ENCODE measurements around the gene IFNAR2. TPM values are rescaled to one million over a fixed set of nuclear protein-coding genes. Genes with fewer than 3 reads are reported as not detected.

The IFNAR2 gene
- total RNA-seq, 2 experiments from 2014 or later: 16.6 to 19.4 TPM

DNA sequence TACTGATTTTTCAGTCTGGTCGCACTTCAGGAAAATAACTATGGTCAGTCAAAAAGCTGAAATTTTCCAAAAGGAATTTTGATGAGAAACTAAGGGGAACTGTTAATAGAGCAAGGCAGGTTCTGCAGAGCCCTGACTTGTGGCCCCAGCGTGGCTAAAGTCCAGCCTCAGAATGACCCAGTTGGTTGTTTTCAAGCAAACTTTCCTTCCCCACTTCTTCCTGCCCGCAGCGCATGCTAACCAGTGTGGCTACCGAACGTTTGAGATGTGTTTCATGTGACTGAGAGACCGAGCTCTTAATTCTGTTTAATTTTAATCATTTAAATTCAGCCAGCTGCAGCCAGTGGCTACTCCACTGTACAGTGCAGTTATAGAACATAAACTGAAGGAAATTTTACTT is 30.3 kb downstream of the IFNAR2 start:
- no peaks in the 10 kb centered on the region for H3K27me3 Mint-ChIP-seq (ENCODE audit: low read depth)
- no peak for DNase-seq
- intact Hi-C loops (cut with micrococcal nuclease): loop anchor here (2.0 kb wide), 1 partner anchor 65 kb away; the partner anchor contains the start of gene IFNAR1
- H3K4me1 Mint-ChIP-seq (ENCODE audit: low read depth): peaks cover 57% of the 10 kb centered on the region
- H3K4me3 Mint-ChIP-seq: no peak overlapping the region
- peaks cover 40% of the 10 kb centered on the region for H3K36me3 Mint-ChIP-seq (ENCODE audit: low read depth)
- H3K27ac Mint-ChIP-seq: no peak overlapping the region
- CTCF ChIA-PET: interaction anchor here (0.6 to 1.4 kb wide), 2 partner anchors 63 to 185 kb away, joined by 4 read pairs; no protein-coding TSS in a partner anchor
- peaks cover 10% of the 10 kb centered on the region for H3K9me3 Mint-ChIP-seq

DNA sequence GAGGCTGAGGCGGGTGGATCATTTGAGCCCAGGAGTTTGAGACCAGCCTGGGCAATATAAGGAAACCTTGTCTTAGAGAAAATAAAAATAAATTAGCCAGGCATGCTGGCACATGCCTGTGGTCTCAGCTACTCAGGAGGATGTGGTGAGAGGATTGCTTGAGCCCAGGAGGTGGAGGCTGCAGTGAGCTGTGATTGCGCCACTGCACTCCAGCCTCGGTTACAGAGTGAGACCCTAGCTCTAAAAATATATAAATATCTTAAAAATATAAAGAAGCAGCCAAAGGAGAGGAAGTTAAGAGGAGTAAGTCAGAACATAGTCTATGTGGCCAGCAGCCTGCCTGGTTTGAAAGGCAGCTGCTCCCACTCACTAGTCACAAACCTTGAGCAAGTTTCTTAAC is 31.9 kb downstream of the IFNAR2 start:
- Mint-ChIP-seq H3K4me3 (no peak overlapping the region), H3K36me3 (ENCODE audit: low read depth) (peaks cover 34% of the 10 kb centered on the region), H3K27me3 (ENCODE audit: low read depth) (no peaks in the 10 kb centered on the region), H3K27ac (no peak overlapping the region), H3K9me3 (peaks cover 9% of the 10 kb centered on the region), H3K4me1 (ENCODE audit: low read depth) (peaks cover 48% of the 10 kb centered on the region)
- DNase-seq: no peak
- CTCF ChIA-PET: interaction anchor here (0.6 to 1.1 kb wide), 3 partner anchors 24 to 344 kb away, joined by 3 to 4 read pairs (median 3); no protein-coding TSS in a partner anchor
- intact Hi-C loops (cut with micrococcal nuclease): no loop called here

DNA sequence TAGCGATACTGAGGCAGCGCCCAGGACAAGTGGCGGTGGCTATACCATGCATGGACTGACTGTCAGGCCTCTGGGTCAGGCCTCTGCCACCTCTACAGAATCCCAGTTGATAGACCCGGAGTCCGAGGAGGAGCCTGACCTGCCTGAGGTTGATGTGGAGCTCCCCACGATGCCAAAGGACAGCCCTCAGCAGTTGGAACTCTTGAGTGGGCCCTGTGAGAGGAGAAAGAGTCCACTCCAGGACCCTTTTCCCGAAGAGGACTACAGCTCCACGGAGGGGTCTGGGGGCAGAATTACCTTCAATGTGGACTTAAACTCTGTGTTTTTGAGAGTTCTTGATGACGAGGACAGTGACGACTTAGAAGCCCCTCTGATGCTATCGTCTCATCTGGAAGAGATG is 33.2 kb downstream of the IFNAR2 start:
- no peak for DNase-seq
- Mint-ChIP-seq H3K4me1 (ENCODE audit: low read depth) (peaks cover 50% of the 10 kb centered on the region), H3K27me3 (ENCODE audit: low read depth) (no peaks in the 10 kb centered on the region), H3K27ac (no peak overlapping the region), H3K9me3 (no peaks in the 10 kb centered on the region), H3K36me3 (ENCODE audit: low read depth) (peaks cover 28% of the 10 kb centered on the region), H3K4me3 (no peak overlapping the region)
- CTCF ChIA-PET: interaction anchor here (0.6 to 1.0 kb wide), 3 partner anchors 34 to 183 kb away, joined by 3 to 5 read pairs (median 4); no protein-coding TSS in a partner anchor
- intact Hi-C loops (cut with micrococcal nuclease): no loop called here

DNA sequence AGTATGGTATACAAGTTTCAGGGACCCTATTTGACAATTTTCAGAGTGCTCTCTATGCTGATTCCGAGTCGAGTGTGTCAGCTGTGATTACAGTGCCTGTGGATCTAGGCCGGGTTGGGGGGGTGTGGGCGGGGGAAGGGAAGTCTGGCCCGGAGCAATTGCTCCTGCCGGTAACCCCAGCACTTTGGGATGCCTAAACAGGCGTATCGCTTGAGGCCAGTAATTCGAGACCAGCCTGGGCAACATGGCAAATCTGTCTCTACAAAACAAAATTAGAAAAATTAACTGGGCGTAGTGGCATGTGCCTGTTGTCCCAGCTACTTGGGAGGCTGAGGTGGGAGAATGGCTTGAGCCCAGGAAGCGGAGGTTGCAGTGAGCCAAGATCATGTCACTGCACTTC is 34.8 kb downstream of the IFNAR2 start:
- DNase-seq: no peak
- intact Hi-C loops (cut with micrococcal nuclease): no loop called here
- H3K4me3 Mint-ChIP-seq: no peak overlapping the region
- H3K27me3 Mint-ChIP-seq (ENCODE audit: low read depth): no peaks in the 10 kb centered on the region
- no peaks in the 10 kb centered on the region for H3K9me3 Mint-ChIP-seq
- CTCF ChIA-PET: interaction anchor here (1.0 kb wide), 1 partner anchor 182 kb away, joined by 3 read pairs; no protein-coding TSS in a partner anchor
- no peak overlapping the region for H3K27ac Mint-ChIP-seq
- H3K36me3 Mint-ChIP-seq (ENCODE audit: low read depth): peaks cover 31% of the 10 kb centered on the region
- peaks cover 54% of the 10 kb centered on the region for H3K4me1 Mint-ChIP-seq (ENCODE audit: low read depth)

DNA sequence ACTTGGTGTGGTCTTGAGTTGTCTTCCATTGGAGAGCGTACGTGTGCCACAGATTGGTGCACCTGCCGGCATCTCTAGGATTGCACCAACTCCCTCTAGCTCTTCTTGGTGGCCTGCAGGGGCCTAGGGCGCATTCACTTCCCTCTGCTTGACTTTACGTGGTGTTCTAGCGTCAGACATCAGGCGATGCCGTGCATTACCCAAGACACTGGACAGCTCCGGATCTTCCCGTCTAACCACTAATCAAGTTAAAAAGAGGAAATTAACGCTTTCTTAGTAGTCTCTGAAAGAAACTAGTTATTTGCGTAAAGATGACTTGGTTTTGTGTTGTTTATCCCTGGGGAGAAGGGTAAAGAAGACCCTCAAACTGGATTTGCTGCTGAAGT is 35.9 kb downstream of the IFNAR2 start:
- peaks cover 36% of the 10 kb centered on the region for H3K36me3 Mint-ChIP-seq (ENCODE audit: low read depth)

DNA sequence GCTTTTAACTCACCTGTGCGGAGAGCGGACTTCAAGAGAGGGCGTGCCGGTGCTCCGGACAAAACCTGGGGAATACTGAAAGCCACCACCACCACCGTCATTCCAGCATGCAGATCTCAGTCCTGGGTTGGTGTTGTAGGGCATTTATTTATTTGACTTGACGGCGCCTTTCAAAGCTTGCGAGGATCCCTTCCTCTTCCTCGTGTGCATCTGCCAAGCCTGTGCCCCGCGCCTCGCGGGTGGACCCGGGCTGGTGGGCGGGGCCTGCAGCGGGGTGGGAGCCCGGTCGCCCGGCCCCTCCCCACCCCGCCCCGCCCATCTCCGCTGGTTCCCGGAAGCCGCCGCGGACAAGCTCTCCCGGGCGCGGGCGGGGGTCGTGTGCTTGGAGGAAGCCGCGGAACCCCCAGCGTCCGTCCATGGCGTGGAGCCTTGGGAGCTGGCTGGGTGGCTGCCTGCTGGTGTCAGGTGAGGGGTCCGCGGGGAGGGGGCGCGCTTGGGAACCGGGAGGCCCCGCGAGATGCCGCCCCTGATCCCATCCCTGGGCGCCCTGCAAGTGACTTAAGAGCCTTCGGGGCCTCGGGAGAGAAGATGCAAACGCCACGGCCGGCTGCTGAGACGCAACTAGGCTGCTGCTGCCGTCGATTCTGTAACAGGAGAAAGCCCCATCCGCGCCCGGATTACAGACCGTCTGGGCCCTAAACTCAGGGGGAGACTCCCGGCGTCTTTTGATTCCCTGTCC is 36.5 kb downstream of the IFNAR2 start, which contains the start of gene IL10RB:
TSS of gene IL10RB (plus strand) at position 318 of the 739 bp plus-strand sequence. CDS start at position 417, 99 bp downstream.
- DNase-seq: peak; percentile 65
- CTCF ChIA-PET: interaction anchor here (0.7 to 1.8 kb wide), 5 partner anchors 28 to 103 kb away, joined by 3 to 6 read pairs (median 4); partner anchors contain the start of gene IFNAR1
- intact Hi-C loops (cut with micrococcal nuclease): loop anchor here (1.0 to 2.0 kb wide), 3 partner anchors 35 to 115 kb away; no protein-coding TSS in a partner anchor
- H3K4me1 Mint-ChIP-seq (ENCODE audit: low read depth): peaks cover 49% of the 10 kb centered on the region
- H3K4me3 Mint-ChIP-seq: peak within 1 kb of the TSS; percentile 99
- no peaks in the 10 kb centered on the region for H3K27me3 Mint-ChIP-seq (ENCODE audit: low read depth)
- H3K36me3 Mint-ChIP-seq (ENCODE audit: low read depth): peaks cover 40% of the 10 kb centered on the region
- H3K9me3 Mint-ChIP-seq: no peaks in the 10 kb centered on the region
- peak within 1 kb of the TSS; percentile 95 for H3K27ac Mint-ChIP-seq

More for the DNA sequence above, 35.9 kb downstream of the IFNAR2 start:
- DNase-seq: peak; percentile 53
- Mint-ChIP-seq H3K9me3 (no peaks in the 10 kb centered on the region), H3K27me3 (ENCODE audit: low read depth) (no peaks in the 10 kb centered on the region), H3K27ac (peak overlapping the region; percentile 64), H3K4me3 (peak overlapping the region; percentile 99), H3K4me1 (ENCODE audit: low read depth) (peaks cover 51% of the 10 kb centered on the region)
- intact Hi-C loops (cut with micrococcal nuclease): loop anchor here (1.0 to 2.0 kb wide), 3 partner anchors 34 to 115 kb away; no protein-coding TSS in a partner anchor
- CTCF ChIA-PET: interaction anchor here (1.0 to 1.1 kb wide), 3 partner anchors 95 to 180 kb away, joined by 3 to 4 read pairs (median 4); no protein-coding TSS in a partner anchor

DNA sequence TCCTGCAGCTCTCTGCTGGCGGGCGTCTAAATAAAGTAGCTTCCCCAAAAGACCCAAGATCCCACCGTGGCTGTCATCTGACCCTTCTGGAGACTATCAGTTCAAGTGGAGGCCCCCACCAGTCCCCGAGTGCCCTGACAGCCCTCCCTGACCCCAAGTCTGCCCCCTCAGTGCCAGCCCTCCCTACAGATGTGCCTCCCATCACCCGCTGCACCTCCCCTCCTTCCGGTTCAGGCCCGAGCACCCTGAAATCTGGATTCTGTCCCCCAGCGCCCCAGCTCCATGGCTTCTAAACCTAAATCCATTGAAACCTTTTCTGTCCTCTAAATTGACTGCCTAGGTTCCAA is 37.0 kb downstream of the IFNAR2 start:
- peaks cover 40% of the 10 kb centered on the region for H3K36me3 Mint-ChIP-seq (ENCODE audit: low read depth)
- H3K27me3 Mint-ChIP-seq (ENCODE audit: low read depth): no peaks in the 10 kb centered on the region
- intact Hi-C loops (cut with micrococcal nuclease): loop anchor here (1.0 to 2.0 kb wide), 3 partner anchors 35 to 114 kb away; no protein-coding TSS in a partner anchor
- H3K9me3 Mint-ChIP-seq: no peaks in the 10 kb centered on the region
- H3K27ac Mint-ChIP-seq: peak overlapping the region; percentile 95
- DNase-seq: peak; percentile 38
- H3K4me3 Mint-ChIP-seq: peak overlapping the region; percentile 99
- H3K4me1 Mint-ChIP-seq (ENCODE audit: low read depth): peaks cover 45% of the 10 kb centered on the region
- CTCF ChIA-PET: interaction anchor here (0.7 to 1.8 kb wide), 3 partner anchors 27 to 58 kb away, joined by 3 to 6 read pairs (median 4); partner anchors contain the start of gene IFNAR1

DNA sequence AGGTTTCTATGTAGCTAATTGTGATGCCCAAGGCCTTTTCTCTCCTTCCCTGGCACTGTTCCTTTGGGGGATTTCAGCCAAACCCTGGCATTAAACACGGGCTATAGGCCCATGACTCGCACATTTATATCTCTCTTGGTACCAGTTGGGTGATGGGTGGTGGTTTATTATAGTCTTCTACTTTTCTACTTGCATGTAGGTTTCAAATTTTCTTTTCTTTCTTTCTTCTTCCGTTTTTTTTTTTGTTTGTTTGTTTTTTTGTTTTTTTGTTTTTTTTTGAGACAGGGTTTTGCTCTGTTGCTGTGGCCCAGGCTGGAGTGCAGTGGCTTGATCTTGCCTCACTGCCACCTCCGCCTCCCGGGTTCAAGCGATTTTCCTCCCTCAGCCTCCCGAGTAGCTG is 37.5 kb downstream of the IFNAR2 start:
- intact Hi-C loops (cut with micrococcal nuclease): loop anchor here (2.0 kb wide), 2 partner anchors 62 to 114 kb away; no protein-coding TSS in a partner anchor

DNA sequence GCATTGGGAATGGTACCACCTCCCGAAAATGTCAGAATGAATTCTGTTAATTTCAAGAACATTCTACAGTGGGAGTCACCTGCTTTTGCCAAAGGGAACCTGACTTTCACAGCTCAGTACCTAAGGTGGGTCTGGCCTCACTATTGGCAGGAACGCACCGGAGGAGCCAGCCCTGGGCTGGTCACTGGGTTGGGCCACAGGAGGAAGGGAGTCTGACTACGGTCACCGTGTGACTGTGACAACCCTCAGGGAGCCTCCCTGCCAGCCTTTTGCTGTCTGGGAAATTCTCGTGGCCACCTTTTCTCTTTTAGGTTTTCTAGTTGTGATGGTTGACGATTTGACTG is 38.6 kb downstream of the IFNAR2 start:
- Mint-ChIP-seq H3K4me3 (peak overlapping the region; percentile 99), H3K27me3 (ENCODE audit: low read depth) (no peaks in the 10 kb centered on the region), H3K9me3 (no peaks in the 10 kb centered on the region), H3K27ac (peak overlapping the region; percentile 95), H3K36me3 (ENCODE audit: low read depth) (peaks cover 42% of the 10 kb centered on the region), H3K4me1 (ENCODE audit: low read depth) (peaks cover 51% of the 10 kb centered on the region)
- CTCF ChIA-PET: interaction anchor here (0.6 to 1.2 kb wide), 4 partner anchors 37 to 93 kb away, joined by 3 to 4 read pairs (median 3); no protein-coding TSS in a partner anchor
- intact Hi-C loops (cut with micrococcal nuclease): loop anchor here (2.0 kb wide), 4 partner anchors 30 to 106 kb away; partner anchors contain the start of gene IFNAR1
- DNase-seq: no peak

More for the DNA sequence above, 37.5 kb downstream of the IFNAR2 start:
- no peak for DNase-seq
- Mint-ChIP-seq H3K36me3 (ENCODE audit: low read depth) (peaks cover 40% of the 10 kb centered on the region), H3K4me1 (ENCODE audit: low read depth) (peaks cover 45% of the 10 kb centered on the region), H3K4me3 (peak overlapping the region; percentile 99), H3K27ac (peak overlapping the region; percentile 95), H3K27me3 (ENCODE audit: low read depth) (no peaks in the 10 kb centered on the region), H3K9me3 (no peaks in the 10 kb centered on the region)
- CTCF ChIA-PET: interaction anchor here (0.7 to 1.8 kb wide), 3 partner anchors 27 to 41 kb away, joined by 3 to 6 read pairs (median 4); no protein-coding TSS in a partner anchor

DNA sequence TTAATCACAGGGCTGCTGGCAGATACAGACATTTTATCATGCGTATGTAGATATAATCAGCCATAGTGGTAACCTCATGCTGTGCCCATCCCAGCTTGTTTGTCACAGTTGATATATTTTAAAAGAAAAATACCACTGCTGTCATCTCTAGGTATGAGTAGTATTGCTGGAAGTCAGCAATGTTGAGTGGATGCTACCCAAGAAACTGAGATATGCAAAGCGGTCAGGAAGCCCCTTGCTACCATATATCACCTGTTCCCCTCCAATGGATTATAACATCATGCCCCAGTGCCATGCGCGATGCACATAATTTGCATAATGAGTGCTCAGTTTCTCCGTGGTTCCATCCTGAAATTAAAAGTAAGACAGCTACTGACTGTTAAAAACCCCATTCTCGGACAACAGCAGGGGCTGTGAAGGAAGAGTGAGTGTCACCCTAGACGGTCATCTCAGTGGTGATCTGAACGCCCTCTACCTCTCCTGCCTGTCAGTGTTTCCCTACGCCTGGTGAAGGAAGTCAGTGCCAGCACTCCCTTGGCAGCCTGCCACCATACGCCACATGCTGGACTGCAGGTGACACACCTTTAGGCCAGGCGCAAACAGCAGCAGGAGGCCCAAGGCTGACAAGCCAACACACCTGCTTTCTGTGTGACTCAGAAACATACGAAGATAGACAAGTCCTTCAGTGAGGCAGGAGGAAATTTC is 39.2 kb downstream of the IFNAR2 start:
- H3K27me3 Mint-ChIP-seq (ENCODE audit: low read depth): no peaks in the 10 kb centered on the region
- DNase-seq: peak; percentile 68
- intact Hi-C loops (cut with micrococcal nuclease): loop anchor here (2.0 kb wide), 4 partner anchors 30 to 106 kb away; partner anchors contain the start of gene IFNAR1
- peaks cover 53% of the 10 kb centered on the region for H3K4me1 Mint-ChIP-seq (ENCODE audit: low read depth)
- H3K9me3 Mint-ChIP-seq: no peaks in the 10 kb centered on the region
- peak overlapping the region; percentile 95 for H3K27ac Mint-ChIP-seq
- H3K4me3 Mint-ChIP-seq: no peak overlapping the region
- CTCF ChIA-PET: interaction anchor here (0.7 to 1.2 kb wide), 3 partner anchors 37 to 93 kb away, joined by 3 read pairs; no protein-coding TSS in a partner anchor
- peaks cover 46% of the 10 kb centered on the region for H3K36me3 Mint-ChIP-seq (ENCODE audit: low read depth)

DNA sequence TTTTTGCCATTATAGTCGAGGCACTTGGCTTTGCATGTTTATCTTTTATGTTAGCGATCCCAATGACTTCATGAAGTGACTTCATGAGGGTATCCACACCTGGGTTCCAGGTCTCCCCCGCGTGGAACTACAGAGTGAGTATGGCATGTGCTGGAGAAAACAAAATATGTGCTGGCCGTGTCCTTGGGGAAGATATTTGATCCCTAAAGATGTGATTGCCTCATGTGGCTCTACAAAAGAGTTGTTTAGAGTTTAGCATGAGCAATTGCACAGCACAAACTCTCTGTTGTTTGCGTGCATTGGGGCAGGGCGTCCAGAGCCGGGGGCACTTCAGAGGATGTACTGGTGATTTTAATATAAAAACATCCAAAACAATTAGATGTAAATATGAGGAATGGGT is 41.2 kb downstream of the IFNAR2 start:
- Mint-ChIP-seq H3K27me3 (ENCODE audit: low read depth) (no peaks in the 10 kb centered on the region), H3K36me3 (ENCODE audit: low read depth) (peaks cover 42% of the 10 kb centered on the region), H3K9me3 (no peaks in the 10 kb centered on the region), H3K4me1 (ENCODE audit: low read depth) (peaks cover 45% of the 10 kb centered on the region), H3K27ac (no peak overlapping the region), H3K4me3 (no peak overlapping the region)
- intact Hi-C loops (cut with micrococcal nuclease): no loop called here
- CTCF ChIA-PET: interaction anchor here (0.8 kb wide), 1 partner anchor 53 kb away, joined by 3 read pairs; no protein-coding TSS in a partner anchor
- no peak for DNase-seq

Data from activated naive CD4-positive, alpha-beta T cell treated with anti-CD3 and anti-CD28 coated beads for 36 hours (primary cell).